Heart right ventricle (tissue), 16 donors: ENCODE data around the gene GDF9. TPM values are rescaled to one million over a fixed set of nuclear protein-coding genes. Genes with fewer than 3 reads are reported as not detected.
A peak's percentile ranks its signal among the peaks of the same experiment; 100 is the strongest.
"Not testable (repeated sequence)": the region's sequence is repeated elsewhere in the genome, so short reads cannot be mapped to it uniquely, and the experiment has no call there.

ENCODE experiments used
- ATAC-seq, 8 donors: fragments of 200-7000 bp; cut with Tn5 transposase; one replicate each; pipeline ENCODE4 v1.9.1; 2020; ENCODE audit warnings: mild to moderate bottlenecking in 8 of 8, moderate library complexity in 8 of 8, moderate number of reproducible peaks in 1 of 8
- DNase-seq, 2 donors: peaks; one replicate each; pipeline ENCODE4 v3.0.0-alpha.2; 2020
- H3K27ac ChIP-seq, 10 donors: fragments of 200-600 bp; sonication (generic) in 2 of 10; one replicate each; pipeline versions ENCODE4 v1.5.0 to v1.8.0; 2020 to 2022; ENCODE audit warnings: mild to moderate bottlenecking in 3 of 10
- H3K27me3 ChIP-seq, 7 donors: fragments of 200-600 bp; one replicate each; pipeline ENCODE4 v1.8.0; 2021 to 2022; ENCODE audit warnings: mild to moderate bottlenecking in 2 of 7
- H3K36me3 ChIP-seq, 9 donors: fragments of 200-600 bp; sonication (generic) in 1 of 9; one replicate each; pipeline versions ENCODE4 v1.5.0 to v1.8.0; 2020 to 2022; ENCODE audit warnings: mild to moderate bottlenecking in 2 of 9
- H3K4me1 ChIP-seq, 9 donors: fragments of 200-600 bp; sonication (generic) in 1 of 9; one replicate each; pipeline versions ENCODE4 v1.5.0 to v1.8.0; 2020 to 2022; ENCODE audit warnings: mild to moderate bottlenecking in 4 of 9
- H3K4me3 ChIP-seq, 10 donors: fragments of 200-600 bp; sonication (generic) in 2 of 10; one replicate each; pipeline versions ENCODE4 v1.5.0 to v1.8.0; 2020 to 2022; ENCODE audit warnings: mild to moderate bottlenecking in 7 of 10, moderate library complexity in 2 of 10
- H3K9me3 ChIP-seq, 11 donors: fragments of 200-600 bp in 10 of 11; sonication (generic) in 2 of 11; one replicate each; pipeline versions ENCODE4 v1.5.0 to v1.8.0; 2013 to 2022; ENCODE audit warnings: mild to moderate bottlenecking in 2 of 11, control low read depth in 1 of 11, moderate library complexity in 1 of 11
- WGBS, 2 donors: extraction: QIAGEN DNeasy Blood & Tissue Kit; methylation state at CpG; one replicate each; pipeline ENCODE4 v1.1.7; 2013; ENCODE audit warnings: inconsistent platforms in 1 of 2; 5-methylcytosine and 5-hydroxymethylcytosine counted together
- intact Hi-C, 10 donors: fragments of 100-400 bp; cut with DNase I; formaldehyde crosslinking; loops; one replicate each; pipeline versions ENCODE4 v1.11.1 to v1.14.2; 2022
- polyA plus RNA-seq, 2 donors: library from polyadenylated mRNA; stranded (reverse); fragments of 200-250 nt; gene quantifications; one replicate each; pipeline ENCODE4 v1.2.3, GENCODE V29; 2013
- total RNA-seq, 10 donors: library from RNA; stranded (reverse); fragmentation: NEBNext Ultra II Directional in 3 of 10; extraction: Animal tissue kit (Norgen Biotek cat#: 25700) in 3 of 10; gene quantifications; one replicate each; pipeline versions ENCODE4 v1.2.1 to v1.2.4, GENCODE V29; 2021 to 2023
- TF ChIP-seq, protein P1 (sequence below), 9 donors: fragments of 200-600 bp; sonication (generic) in 2 of 9; IDR thresholded peaks; one replicate each; pipeline versions ENCODE4 v1.5.0 to v1.8.0; 2021 to 2022; ENCODE audit warnings: antibody characterized with exemption in 9 of 9, mild to moderate bottlenecking in 5 of 9, moderate library complexity in 1 of 9
- donor health status: Arrhythmogenic right ventricular cardiomyopathy.
- donor health status: ischemic (EF 13 %, LVEDD 7.1; RV severe dilation, severe dysfunction).
- donor health status: healthy with polysubstance abuse.
- donor health status: DM: no; HTN: yes; CAD: no.
- donor health status: DM: no; HTN: no; CAD: no.
- donor health status: ischemic (EF 25% LVEDD 6.9; RV normal size, moderate dysfunction).
- donor health status: ischemic (EF 25% LVEDD 5.7; RV mildly dilated, moderate dysfunction).
- donor health status: healthy.
- donor health status: DM: yes; HTN: yes; CAD: no.
- donor health status: Ischemic cardiomyopathy.
- donor health status: ischemic (EF 35%, LVEDD 5.7; RV mildly dilated, moderate dysfunction).
- donor health status: nonischemic (EF 11% LVEDD 7.7; RV severe dilation, severe dysfunction).
- donor health status: DM: yes; HTN: yes; CAD: no.
- donor health status: PGD.
- donor health status: ischemic (EF 29% LVEDD 5.4; RV normal size, mild dysfunction).
- donor health status: nonischemic (EF 23%, LVEDD 6.1; RV moderate dilation, normal function).

The GDF9 gene
- total and polyA plus RNA-seq, 12 donors: 0.10 to 0.82 (median 0.32) TPM; not detected in 1

DNA sequence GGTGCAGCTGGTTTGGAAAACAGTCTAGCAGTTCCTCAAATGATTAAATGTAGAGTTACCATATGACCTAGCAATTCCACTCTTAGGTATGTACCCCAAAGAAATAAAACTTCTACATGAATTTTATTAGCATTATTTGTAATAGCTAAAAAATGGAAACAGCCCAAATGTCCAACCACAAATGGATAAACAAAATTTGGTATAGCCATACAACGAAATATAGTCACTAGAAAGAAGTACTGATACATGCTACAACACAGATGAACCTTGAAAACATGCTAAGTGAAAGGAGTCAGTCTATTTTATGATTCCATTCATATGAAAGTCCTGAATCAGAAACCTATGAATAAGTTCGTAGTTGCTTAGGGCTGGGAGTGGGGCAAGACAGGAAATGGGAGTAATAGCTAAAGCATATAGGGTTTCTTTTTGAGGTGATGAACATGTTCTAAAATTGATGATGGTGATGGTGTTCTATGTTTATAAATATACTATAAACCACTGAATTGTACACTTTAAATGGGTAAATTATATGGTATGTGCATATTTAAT, 6.3 kb downstream of the GDF9 start:
- WGBS, 2 donors: 77 to 88% methylated on average over 2 of the region's 2 CpGs
- intact Hi-C loops: no loop called here
- ATAC-seq: no peak

DNA sequence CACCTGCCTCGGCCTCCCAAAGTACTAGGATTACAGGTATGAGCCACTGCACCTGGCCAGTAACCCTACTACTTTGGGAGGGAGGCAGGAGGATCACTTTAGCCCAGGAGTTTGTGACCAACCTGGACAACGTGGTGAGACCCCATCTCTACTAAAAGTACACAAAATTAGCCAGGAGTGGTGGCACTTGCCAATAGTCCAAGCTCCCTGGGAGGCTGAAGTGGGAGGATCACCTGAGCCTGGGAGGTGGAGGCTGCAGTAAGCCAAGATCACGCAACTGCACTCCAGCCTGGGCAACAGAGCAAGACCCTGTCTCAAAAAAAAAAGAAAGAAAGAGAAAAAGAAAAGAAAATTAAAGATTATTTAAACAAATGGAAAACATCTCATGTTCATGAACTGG, 10.3 kb downstream of the GDF9 start:
- no peaks in the 10 kb centered on the region for H3K9me3 ChIP-seq
- no peaks in the 10 kb centered on the region for H3K36me3 ChIP-seq
- H3K27me3 ChIP-seq: no peaks in the 10 kb centered on the region
- ATAC-seq: no peak
- 88 to 92% methylated on average over 3 of the region's 3 CpGs for WGBS, 2 donors
- intact Hi-C loops: no loop called here
- TF ChIP-seq, protein P1, sequence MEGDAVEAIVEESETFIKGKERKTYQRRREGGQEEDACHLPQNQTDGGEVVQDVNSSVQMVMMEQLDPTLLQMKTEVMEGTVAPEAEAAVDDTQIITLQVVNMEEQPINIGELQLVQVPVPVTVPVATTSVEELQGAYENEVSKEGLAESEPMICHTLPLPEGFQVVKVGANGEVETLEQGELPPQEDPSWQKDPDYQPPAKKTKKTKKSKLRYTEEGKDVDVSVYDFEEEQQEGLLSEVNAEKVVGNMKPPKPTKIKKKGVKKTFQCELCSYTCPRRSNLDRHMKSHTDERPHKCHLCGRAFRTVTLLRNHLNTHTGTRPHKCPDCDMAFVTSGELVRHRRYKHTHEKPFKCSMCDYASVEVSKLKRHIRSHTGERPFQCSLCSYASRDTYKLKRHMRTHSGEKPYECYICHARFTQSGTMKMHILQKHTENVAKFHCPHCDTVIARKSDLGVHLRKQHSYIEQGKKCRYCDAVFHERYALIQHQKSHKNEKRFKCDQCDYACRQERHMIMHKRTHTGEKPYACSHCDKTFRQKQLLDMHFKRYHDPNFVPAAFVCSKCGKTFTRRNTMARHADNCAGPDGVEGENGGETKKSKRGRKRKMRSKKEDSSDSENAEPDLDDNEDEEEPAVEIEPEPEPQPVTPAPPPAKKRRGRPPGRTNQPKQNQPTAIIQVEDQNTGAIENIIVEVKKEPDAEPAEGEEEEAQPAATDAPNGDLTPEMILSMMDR (IDR thresholded peaks at IDR 0.05): no peak
- no peak overlapping the region for H3K27ac ChIP-seq
- no peak for DNase-seq
- H3K4me1 ChIP-seq: peaks cover 0 to 16% (median 0%) of the 10 kb centered on the region in 9 donors
- H3K4me3 ChIP-seq: no peak overlapping the region

More for the DNA sequence above, 6.3 kb downstream of the GDF9 start:
- Histone ChIP-seq H3K4me3 (no peak overlapping the region), H3K27me3 (no peaks in the 10 kb centered on the region), H3K27ac (no peak overlapping the region), H3K36me3 (no peaks in the 10 kb centered on the region), H3K4me1 (no peaks in the 10 kb centered on the region), H3K9me3 (no peaks in the 10 kb centered on the region)
- no peak for DNase-seq
- TF ChIP-seq, protein P1 (IDR thresholded peaks at IDR 0.05): no peak

DNA sequence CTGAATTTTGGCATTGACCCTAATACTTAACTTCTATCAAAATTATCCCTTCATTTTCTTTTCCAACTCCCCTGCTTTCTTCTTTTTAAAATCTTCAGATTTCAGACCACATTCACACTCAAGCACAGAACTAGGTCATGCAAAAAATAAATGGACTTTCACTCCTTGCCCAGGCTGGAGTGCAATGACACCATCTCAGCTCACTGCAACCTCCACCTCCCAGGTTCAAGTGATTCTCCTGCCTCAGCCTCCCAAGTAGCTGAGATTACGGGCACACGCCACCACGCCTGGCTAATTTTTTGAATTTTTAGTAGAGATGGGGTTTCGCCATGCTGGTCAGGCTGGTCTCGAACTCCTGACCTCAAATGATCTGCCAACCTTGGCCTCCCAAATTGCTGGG, 11.3 kb downstream of the GDF9 start:
- H3K9me3 ChIP-seq, DNase-seq, H3K27ac ChIP-seq, H3K4me3 ChIP-seq, H3K27me3 ChIP-seq, ATAC-seq, H3K36me3 ChIP-seq, intact Hi-C loops: not testable (repeated sequence)
- peaks cover 0 to 16% (median 0%) of the 10 kb centered on the region in 9 donors for H3K4me1 ChIP-seq
- WGBS, 2 donors: 97 to 98% methylated on average over 5 of the region's 5 CpGs

DNA sequence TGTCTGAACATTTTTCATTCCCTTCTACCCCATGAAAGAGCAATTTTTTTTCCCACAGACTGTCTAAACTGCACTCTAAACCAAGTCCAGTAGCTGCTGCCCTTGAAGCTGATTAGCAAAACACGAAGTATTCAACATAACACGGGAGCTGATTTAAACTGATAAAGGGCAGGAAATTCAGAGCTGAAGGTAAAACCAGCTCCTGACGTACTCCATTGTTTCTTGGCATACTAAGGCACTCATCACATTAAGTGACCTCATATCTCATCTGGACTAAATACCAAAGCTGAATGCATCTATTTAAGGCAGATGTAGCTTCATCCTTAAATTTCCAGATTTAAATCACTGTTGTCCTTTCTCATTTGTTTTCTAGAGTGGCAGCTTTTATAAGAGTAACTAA, 12.0 kb downstream of the GDF9 start:
- no peak for DNase-seq
- intact Hi-C loops: no loop called here
- Histone ChIP-seq H3K36me3 (no peaks in the 10 kb centered on the region), H3K4me3 (no peak overlapping the region), H3K27ac (peak overlapping the region in 2 of 10 donors; percentile 10 to 38), H3K4me1 (peaks cover 0 to 16% (median 0%) of the 10 kb centered on the region in 9 donors), H3K27me3 (no peaks in the 10 kb centered on the region), H3K9me3 (no peaks in the 10 kb centered on the region)
- ATAC-seq: peak in 3 of 8 donors; percentile 51 to 64 (median 61)
- TF ChIP-seq, protein P1 (IDR thresholded peaks at IDR 0.05): no peak
- 14 to 15% methylated on average over 3 of the region's 3 CpGs for WGBS, 2 donors

DNA sequence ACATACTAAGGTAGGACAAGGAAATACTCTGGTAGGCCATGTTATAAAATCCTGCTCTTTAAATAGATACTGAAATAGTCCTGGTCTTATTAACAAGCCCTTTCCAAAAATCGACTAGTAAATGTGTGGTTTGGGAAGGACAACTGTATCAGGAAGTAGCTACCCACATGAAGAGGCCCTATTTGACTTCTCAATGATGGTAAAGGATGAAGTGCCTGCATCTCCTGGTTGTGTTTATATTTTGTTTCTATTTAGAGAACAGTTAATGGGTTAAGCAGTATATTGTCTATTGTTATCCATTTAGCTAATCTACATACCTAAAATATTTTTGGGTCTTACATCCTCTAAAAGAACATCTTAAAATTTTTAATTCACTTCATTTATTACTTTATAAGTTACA, 12.5 kb downstream of the GDF9 start:
- ATAC-seq: no peak
- Histone ChIP-seq H3K4me1 (peaks cover 0 to 16% (median 0%) of the 10 kb centered on the region in 9 donors), H3K27me3 (no peaks in the 10 kb centered on the region), H3K4me3 (no peak overlapping the region), H3K36me3 (no peaks in the 10 kb centered on the region), H3K9me3 (no peaks in the 10 kb centered on the region), H3K27ac (peak overlapping the region in 1 of 10 donors; percentile 38)
- 46% methylated on average over 1 of the region's 1 CpG for WGBS, 2 donors
- intact Hi-C loops: no loop called here
- TF ChIP-seq, protein P1 (IDR thresholded peaks at IDR 0.05): no peak
- DNase-seq: no peak
